RWPE2 (cell line): Measurements from ENCODE around the gene GLRA3.

Experiments used
- ATAC-seq: fragments of 200-7000 bp; cut with Tn5 transposase; 3 replicates; pipeline ENCODE4 v1.9.1; 2021; ENCODE audit warnings: low read depth
- DNase-seq: peaks from one replicate; pipeline ENCODE4 v3.0.0-alpha.2; 2020; ENCODE audit warnings: low spot score
- H3K27ac ChIP-seq: fragments of 450-650 bp; 2 replicates; pipeline ENCODE4 v1.5.1; 2017; ENCODE audit warnings: mild to moderate bottlenecking; ENCODE audit not compliant: poor library complexity, severe bottlenecking
- H3K27me3 ChIP-seq: fragments of 250-450 bp; sonication (Bioruptor Pico); 2 replicates; pipeline ENCODE4 v1.5.1; 2021; ENCODE audit warnings: mild to moderate bottlenecking, moderate library complexity; ENCODE audit not compliant: insufficient read depth, poor library complexity, severe bottlenecking
- H3K36me3 ChIP-seq: fragments of 250-450 bp; sonication (Bioruptor Pico); 2 replicates; pipeline ENCODE4 v1.5.1; 2020; ENCODE audit warnings: low read depth, mild to moderate bottlenecking, moderate library complexity
- H3K4me1 ChIP-seq: fragments of 250-450 bp; sonication (Bioruptor Pico); 2 replicates; pipeline ENCODE4 v1.5.1; 2021; ENCODE audit warnings: mild to moderate bottlenecking, moderate library complexity; ENCODE audit not compliant: insufficient read depth, poor library complexity, severe bottlenecking
- H3K4me3 ChIP-seq: fragments of 250-450 bp; sonication (Bioruptor Pico); 2 replicates; pipeline ENCODE4 v1.5.1; 2021; ENCODE audit warnings: mild to moderate bottlenecking, moderate library complexity; ENCODE audit not compliant: severe bottlenecking
- H3K9me3 ChIP-seq: fragments of 250-450 bp; sonication (Bioruptor Pico); 2 replicates; pipeline ENCODE4 v1.5.1; 2021; ENCODE audit warnings: mild to moderate bottlenecking, moderate library complexity; ENCODE audit not compliant: severe bottlenecking
- TF ChIP-seq, protein P1 (sequence below): fragments of 450-650 bp; IDR thresholded peaks from one replicate; pipeline ENCODE4 v1.5.1; 2017; ENCODE audit warnings: mild to moderate bottlenecking, moderate library complexity; ENCODE audit not compliant: poor library complexity, severe bottlenecking

The GLRA3 gene

DNA sequence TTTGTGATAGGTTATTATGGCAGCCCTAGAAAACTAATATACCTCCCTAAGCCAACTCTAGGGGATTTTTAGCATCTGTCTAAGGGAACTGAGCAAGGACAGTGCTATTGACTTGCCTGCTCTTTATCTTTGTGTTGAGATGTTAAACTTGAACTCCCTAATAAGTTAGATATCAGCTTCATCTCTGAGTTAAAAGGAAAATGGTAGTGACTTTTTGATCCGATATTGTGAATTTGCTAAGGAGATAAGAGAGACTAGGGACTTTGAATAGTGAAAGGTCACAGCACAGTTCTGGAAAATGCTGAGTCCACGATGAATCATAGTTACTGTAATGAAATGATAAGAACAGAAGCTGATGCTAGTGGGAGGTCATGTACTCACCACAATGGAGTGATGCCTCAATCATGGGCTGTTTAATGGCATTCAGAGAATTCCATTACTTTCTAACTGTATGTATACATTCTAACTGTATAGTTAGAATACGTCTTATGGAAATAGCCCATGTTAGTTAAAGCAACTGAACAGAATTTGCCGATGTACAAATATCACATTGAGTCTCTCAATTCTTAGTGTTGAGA lies 147.2 kb downstream of the GLRA3 start:
- ATAC-seq, result peak; percentile 67
- TF ChIP-seq, protein P1, sequence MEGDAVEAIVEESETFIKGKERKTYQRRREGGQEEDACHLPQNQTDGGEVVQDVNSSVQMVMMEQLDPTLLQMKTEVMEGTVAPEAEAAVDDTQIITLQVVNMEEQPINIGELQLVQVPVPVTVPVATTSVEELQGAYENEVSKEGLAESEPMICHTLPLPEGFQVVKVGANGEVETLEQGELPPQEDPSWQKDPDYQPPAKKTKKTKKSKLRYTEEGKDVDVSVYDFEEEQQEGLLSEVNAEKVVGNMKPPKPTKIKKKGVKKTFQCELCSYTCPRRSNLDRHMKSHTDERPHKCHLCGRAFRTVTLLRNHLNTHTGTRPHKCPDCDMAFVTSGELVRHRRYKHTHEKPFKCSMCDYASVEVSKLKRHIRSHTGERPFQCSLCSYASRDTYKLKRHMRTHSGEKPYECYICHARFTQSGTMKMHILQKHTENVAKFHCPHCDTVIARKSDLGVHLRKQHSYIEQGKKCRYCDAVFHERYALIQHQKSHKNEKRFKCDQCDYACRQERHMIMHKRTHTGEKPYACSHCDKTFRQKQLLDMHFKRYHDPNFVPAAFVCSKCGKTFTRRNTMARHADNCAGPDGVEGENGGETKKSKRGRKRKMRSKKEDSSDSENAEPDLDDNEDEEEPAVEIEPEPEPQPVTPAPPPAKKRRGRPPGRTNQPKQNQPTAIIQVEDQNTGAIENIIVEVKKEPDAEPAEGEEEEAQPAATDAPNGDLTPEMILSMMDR, result no peak
- H3K36me3 ChIP-seq, result no peaks in the 10 kb centered on the region
- no peaks in the 10 kb centered on the region for H3K4me1 ChIP-seq
- no peaks in the 10 kb centered on the region for H3K27me3 ChIP-seq
- H3K9me3 ChIP-seq, result no peaks in the 10 kb centered on the region
- H3K27ac ChIP-seq, result no peak overlapping the region
- no peak for DNase-seq
- no peak overlapping the region for H3K4me3 ChIP-seq

DNA sequence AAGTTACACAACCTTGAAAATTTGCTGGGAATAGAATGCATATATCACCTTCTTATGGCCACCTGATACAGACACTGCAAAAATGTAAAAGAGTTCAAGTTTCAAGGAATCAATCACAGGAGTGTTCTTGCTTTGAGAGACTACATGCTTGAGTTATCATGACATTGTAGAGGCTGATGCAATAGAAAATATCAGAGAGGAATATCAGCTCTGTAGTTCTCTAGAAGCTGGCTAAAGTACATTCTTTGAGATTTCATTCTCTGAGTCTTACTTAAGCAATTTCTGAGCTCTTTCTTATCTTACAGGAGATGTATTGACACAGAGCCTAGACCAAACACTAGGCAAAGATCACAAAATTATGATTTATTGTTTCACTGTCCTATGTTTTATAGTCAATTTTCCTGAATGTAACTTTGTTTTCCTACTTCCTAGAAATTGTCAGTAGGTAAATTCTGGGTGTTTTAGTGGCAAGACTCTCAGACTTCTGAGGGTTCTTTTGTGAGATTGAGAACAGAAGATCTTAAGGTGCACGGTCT lies 154.7 kb downstream of the GLRA3 start:
- Histone ChIP-seq H3K9me3 (no peaks in the 10 kb centered on the region), H3K4me1 (peaks cover 9% of the 10 kb centered on the region), H3K4me3 (no peak overlapping the region), H3K27ac (no peak overlapping the region), H3K36me3 (no peaks in the 10 kb centered on the region), H3K27me3 (no peaks in the 10 kb centered on the region)
- ATAC-seq (no peak), DNase-seq (no peak)
- TF ChIP-seq, protein P1, result no peak

DNA sequence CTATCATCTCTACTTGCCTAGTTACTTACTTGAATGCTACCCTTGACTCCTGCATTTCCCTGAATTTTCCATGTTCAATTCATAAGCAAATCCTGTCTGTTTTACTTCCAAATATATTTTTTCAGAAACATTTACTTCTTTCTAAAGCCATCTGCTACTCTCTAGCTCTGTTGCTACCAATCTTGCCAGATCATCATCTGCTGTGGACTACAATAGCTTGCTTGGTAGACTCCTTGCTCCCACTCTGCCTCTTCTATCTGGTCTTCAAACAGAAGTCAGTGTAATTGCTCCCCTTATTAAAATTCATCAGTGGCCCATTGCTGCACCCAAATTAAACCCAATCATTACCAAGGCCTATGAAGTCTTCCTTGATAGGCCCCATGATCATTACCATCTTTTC lies 155.2 kb downstream of the GLRA3 start:
- TF ChIP-seq, protein P1, result no peak
- ATAC-seq (no peak), DNase-seq (no peak)
- H3K4me1 ChIP-seq, result peaks cover 9% of the 10 kb centered on the region
- no peaks in the 10 kb centered on the region for H3K9me3 ChIP-seq
- no peaks in the 10 kb centered on the region for H3K27me3 ChIP-seq
- H3K36me3 ChIP-seq, result no peaks in the 10 kb centered on the region
- no peak overlapping the region for H3K4me3 ChIP-seq
- H3K27ac ChIP-seq, result no peak overlapping the region

DNA sequence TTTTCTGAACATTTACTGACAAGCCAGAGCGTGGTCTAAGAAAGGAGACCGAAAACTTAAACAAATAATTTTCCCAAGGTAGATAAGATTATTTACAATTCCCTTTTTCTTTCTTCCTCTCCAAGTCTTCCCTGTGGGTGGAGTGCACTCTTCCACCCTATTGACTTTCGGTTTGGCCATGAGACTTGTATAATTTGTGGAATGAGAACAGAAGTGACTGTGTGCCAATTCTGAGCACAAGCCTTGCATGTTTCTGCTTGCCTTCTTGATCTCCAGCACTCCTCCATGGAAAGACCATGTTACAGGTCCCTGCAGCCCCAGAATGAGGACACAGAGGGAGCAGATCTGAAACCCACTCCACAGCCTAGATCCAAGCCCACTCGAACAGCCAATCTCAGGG lies 156.8 kb downstream of the GLRA3 start:
- DNase-seq, result no peak
- TF ChIP-seq, protein P1, result no peak
- peak; percentile 58; the same call in 2 of the 3 replicates for ATAC-seq
- Histone ChIP-seq H3K4me1 (peaks cover 9% of the 10 kb centered on the region), H3K27ac (no peak overlapping the region), H3K9me3 (no peaks in the 10 kb centered on the region), H3K4me3 (no peak overlapping the region), H3K36me3 (no peaks in the 10 kb centered on the region), H3K27me3 (no peaks in the 10 kb centered on the region)

DNA sequence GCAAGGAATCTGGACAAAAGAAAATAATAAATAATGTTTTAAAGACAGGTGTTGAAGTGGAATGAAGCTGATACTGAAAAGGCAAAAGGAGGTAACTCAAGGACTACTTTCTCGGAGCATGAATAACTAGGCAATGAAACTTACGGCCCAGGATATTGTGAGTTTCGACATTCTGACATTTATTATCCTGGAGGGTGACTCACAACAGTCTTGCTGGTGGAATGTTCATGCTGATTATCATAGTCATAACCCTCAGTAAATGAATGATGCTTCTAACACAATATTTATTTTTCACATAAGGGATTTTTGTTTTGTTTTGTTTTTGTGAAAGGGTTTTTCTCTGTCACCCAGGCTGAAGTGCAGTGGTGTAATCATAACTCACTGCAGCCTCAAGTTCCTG lies 159.8 kb downstream of the GLRA3 start:
- Histone ChIP-seq H3K36me3 (no peaks in the 10 kb centered on the region), H3K4me3 (no peak overlapping the region), H3K27me3 (no peaks in the 10 kb centered on the region), H3K9me3 (no peaks in the 10 kb centered on the region), H3K4me1 (peaks cover 9% of the 10 kb centered on the region), H3K27ac (no peak overlapping the region)
- DNase-seq (no peak), ATAC-seq (peak; percentile 98)
- TF ChIP-seq, protein P1, result no peak
